Endothelial cell of umbilical vein (primary cell): Measurements from ENCODE around the gene SPTBN5. TPM values are rescaled to one million over a fixed set of nuclear protein-coding genes. Genes with fewer than 3 reads are reported as not detected.

Experiments
- BruUV-seq: library from RNA; stranded (reverse); fragments of 400-500 nt; replicated peaks from 2 replicates; lab custom pipeline; 2021; lab: Mats Ljungman, UMichigan
- CTCF ChIA-PET: fragments of 300-600, 350-600 bp; sonication (Branson Sonifier 250); formaldehyde crosslinking; loops from one replicate; lab custom pipeline; 2021; ENCODE audit warnings: antibody characterized with exemption, inconsistent platforms; lab: Charles Lee
- POLR2A ChIA-PET: fragments of 300-600, 350-600 bp; sonication (Branson Sonifier 250); formaldehyde crosslinking; loops from one replicate; lab custom pipeline; 2021; ENCODE audit warnings: antibody characterized with exemption, inconsistent platforms; lab: Charles Lee
- DNase-seq: peaks from one replicate; pipeline ENCODE4 v3.0.0-alpha.2; 2011; ENCODE audit warnings: low read depth, low spot score
- FAIRE-seq: peaks from 2 replicates; lab custom pipeline; 2011; peaks lifted over from hg19 to GRCh38; lab: Jason Lieb, UNC
- H2AFZ ChIP-seq: 2 replicates; pipeline ENCODE4 v1.6.0; 2012; ENCODE audit warnings: low read depth, low read length, control low read depth, inconsistent platforms
- H3K27ac ChIP-seq: 2 replicates; pipeline ENCODE4 v1.5.1; 2011; ENCODE audit warnings: low read depth, mild to moderate bottlenecking, control low read depth, low read length, moderate library complexity; ENCODE audit not compliant: insufficient read depth
- H3K27me3 ChIP-seq, 2 experiments: 2 replicates each; pipeline versions ENCODE4 v1.6.0 to v1.6.1; 2011; ENCODE audit warnings: low read length in 2 of 2, mixed read lengths in 1 of 2; ENCODE audit not compliant: control insufficient read depth in 2 of 2, insufficient read depth in 2 of 2
- H3K36me3 ChIP-seq, 2 experiments: 2 replicates in 1 of 2; 3 replicates in 1 of 2; pipeline ENCODE4 v1.5.1; 2011; ENCODE audit warnings: low read length in 2 of 2, mild to moderate bottlenecking in 1 of 2, moderate library complexity in 1 of 2; ENCODE audit not compliant: control insufficient read depth in 2 of 2, insufficient read depth in 2 of 2; ENCODE audit errors: extremely low read depth in 1 of 2
- H3K4me1 ChIP-seq: 3 replicates; pipeline ENCODE4 v1.5.1; 2011; ENCODE audit warnings: mild to moderate bottlenecking, low read length; ENCODE audit not compliant: control insufficient read depth, insufficient read depth; ENCODE audit errors: extremely low read depth
- H3K4me2 ChIP-seq: 2 replicates; pipeline ENCODE4 v1.6.1; 2011; ENCODE audit warnings: low read length, control low read depth, mixed read lengths; ENCODE audit not compliant: insufficient read depth
- H3K4me3 ChIP-seq, 3 experiments: fragments of 200-600 bp in 1 of 3; sonication (generic), shearing (Covaris generic) in 1 of 3; replicated peaks in 1 of 3; 2 replicates each; pipeline ENCODE4 v1.5.1; 2011 to 2016; ENCODE audit warnings: control low read depth in 3 of 3, low read length in 3 of 3, mild to moderate bottlenecking in 2 of 3, inconsistent platforms in 1 of 3, low read depth in 1 of 3, moderate library complexity in 1 of 3; ENCODE audit not compliant: insufficient read depth in 1 of 3
- H3K79me2 ChIP-seq: 2 replicates; pipeline ENCODE4 v1.6.0; 2012; ENCODE audit warnings: low read length, inconsistent platforms; ENCODE audit not compliant: control insufficient read depth, insufficient read depth
- H3K9ac ChIP-seq: replicated peaks from 2 replicates; pipeline ENCODE3; 2011; ENCODE audit warnings: low read length, control low read depth; ENCODE audit not compliant: insufficient read depth; ENCODE audit errors: extremely low read depth
- H3K9me1 ChIP-seq: replicated peaks from 3 replicates; pipeline ENCODE4 v1.6.0; 2011; ENCODE audit warnings: mild to moderate bottlenecking, low read length; ENCODE audit not compliant: control insufficient read depth, insufficient read depth; ENCODE audit errors: extremely low read depth
- H3K9me3 ChIP-seq: replicated peaks from 2 replicates; pipeline ENCODE4 v1.5.1; 2012; ENCODE audit warnings: low read length, inconsistent platforms; ENCODE audit not compliant: control insufficient read depth, insufficient read depth
- H4K20me1 ChIP-seq: replicated peaks from 2 replicates; pipeline ENCODE3; 2011; ENCODE audit warnings: mild to moderate bottlenecking, low read length; ENCODE audit not compliant: control insufficient read depth, insufficient read depth; ENCODE audit errors: extremely low read depth
- GATA2 ChIP-seq: IDR thresholded peaks from 2 replicates; pipeline ENCODE4 v1.7.0; 2011; ENCODE audit warnings: low read depth, mild to moderate bottlenecking, moderate library complexity, mixed read lengths, low read length; ENCODE audit not compliant: insufficient read length, insufficient read depth
- MAX ChIP-seq: IDR thresholded peaks from 2 replicates; pipeline ENCODE4 v1.6.1; 2011; ENCODE audit not compliant: insufficient read depth, insufficient read length
- POLR2A ChIP-seq: IDR thresholded peaks from 2 replicates; pipeline ENCODE4 v1.6.1; 2012; ENCODE audit warnings: low read depth, mild to moderate bottlenecking, control low read depth, low read length
- POLR2AphosphoS5 ChIP-seq: IDR thresholded peaks from 2 replicates; pipeline ENCODE4 v1.6.1; 2012; ENCODE audit warnings: low read depth, mild to moderate bottlenecking, control low read depth, low read length, moderate library complexity; ENCODE audit not compliant: insufficient read depth
- dilution Hi-C: fragments of 300-500 bp; cut with MboI; formaldehyde crosslinking; loops from one replicate; pipeline ENCODE4 v1.15.0; 2019; ENCODE audit warnings: low sequenced_read_pairs; ENCODE audit not compliant: extremely low pct_ligation_motif_present
- intact Hi-C: fragments of 100-400 bp; cut with micrococcal nuclease; formaldehyde crosslinking; loops from one replicate; pipeline ENCODE4 v1.10.0; 2022
- polyA plus RNA-seq, 4 experiments: library from polyadenylated mRNA; depleted of rRNA in 3 of 4; stranded (reverse) in 3 of 4; unstranded in 1 of 4; fragments of >200 nt; gene quantifications; 2 replicates each; pipeline versions ENCODE4 v1.2.1 to v1.2.3, GENCODE V29; 2011 to 2012; ENCODE audit warnings: missing spikeins in 1 of 4
- total RNA-seq: library from RNA; stranded (reverse); gene quantifications from 2 replicates; pipeline ENCODE4 v1.2.3, GENCODE V29; 2021

Gene SPTBN5
- total and polyA plus RNA-seq, 2 donors (not counting 3 experiments of a cell fraction or from before 2014, with no cell fraction given), result 12.0 to 19.0 TPM

- Histone ChIP-seq H3K27me3 (no peaks in the 10 kb centered on the region), H3K27ac (no peak overlapping the region), H4K20me1 (no peaks in the 10 kb centered on the region), H3K4me2 (no peak overlapping the region), H2AFZ (no peak overlapping the region), H3K9me3 (no peaks in the 10 kb centered on the region), H3K4me1 (no peaks in the 10 kb centered on the region), H3K79me2 (peaks cover 78% of the 10 kb centered on the region), H3K9ac (no peak overlapping the region), H3K36me3 (peaks cover 42 to 50% of the 10 kb centered on the region in 2 experiments), H3K9me1 (no peaks in the 10 kb centered on the region), H3K4me3 (no peak overlapping the region)
- FAIRE-seq (no peak), DNase-seq (no peak)
- dilution Hi-C loops (no loop called here), intact Hi-C loops (no loop called here)
- TF ChIP-seq GATA2, result no peak
- TF ChIP-seq POLR2A, result no peak
- TF ChIP-seq MAX, result no peak
- no TSS peak for BruUV-seq
- ChIA-PET POLR2A (no interaction called here), CTCF (interaction anchor here (1.0 to 1.7 kb wide), 6 partner anchors 9 to 441 kb away, joined by 3 to 5 read pairs (median 4); no protein-coding TSS in a partner anchor)
Observed at GRCh38 chr15:41907141-41907540, 13.3 kb upstream of the SPTBN5 start.

GRCh38 chr15:41906608-41907007 lies 12.8 kb upstream of the SPTBN5 start:
- DNase-seq (no peak), FAIRE-seq (no peak)
- no peak overlapping the region for H3K4me3 ChIP-seq
- no peak overlapping the region for H3K9ac ChIP-seq
- H4K20me1 ChIP-seq, result no peaks in the 10 kb centered on the region
- no peaks in the 10 kb centered on the region for H3K4me1 ChIP-seq
- dilution Hi-C loops (no loop called here), intact Hi-C loops (no loop called here)
- no TSS peak for BruUV-seq
- peaks cover 46 to 47% of the 10 kb centered on the region in 2 experiments for H3K36me3 ChIP-seq
- no peaks in the 10 kb centered on the region for H3K9me3 ChIP-seq
- H3K4me2 ChIP-seq, result no peak overlapping the region
- H2AFZ ChIP-seq, result no peak overlapping the region
- no peaks in the 10 kb centered on the region for H3K9me1 ChIP-seq
- H3K27ac ChIP-seq, result no peak overlapping the region
- H3K27me3 ChIP-seq, result no peaks in the 10 kb centered on the region
- no peak for TF ChIP-seq POLR2AphosphoS5
- POLR2A ChIA-PET, result no interaction called here
- peaks cover 75% of the 10 kb centered on the region for H3K79me2 ChIP-seq
- CTCF ChIA-PET, result interaction anchor here (1.0 to 1.7 kb wide), 6 partner anchors 9 to 441 kb away, joined by 3 to 5 read pairs (median 4); no protein-coding TSS in a partner anchor
